HG03280 (cell line): Measurements from ENCODE around the gene HIRA.

Experiments
- ATAC-seq: cut with Tn5 transposase; IDR thresholded peaks from one replicate; pipeline ENCODE4 v1.9.1; 2021; ENCODE audit warnings: mild to moderate bottlenecking, moderate library complexity; ENCODE audit not compliant: unreplicated experiment

The HIRA gene

DNA sequence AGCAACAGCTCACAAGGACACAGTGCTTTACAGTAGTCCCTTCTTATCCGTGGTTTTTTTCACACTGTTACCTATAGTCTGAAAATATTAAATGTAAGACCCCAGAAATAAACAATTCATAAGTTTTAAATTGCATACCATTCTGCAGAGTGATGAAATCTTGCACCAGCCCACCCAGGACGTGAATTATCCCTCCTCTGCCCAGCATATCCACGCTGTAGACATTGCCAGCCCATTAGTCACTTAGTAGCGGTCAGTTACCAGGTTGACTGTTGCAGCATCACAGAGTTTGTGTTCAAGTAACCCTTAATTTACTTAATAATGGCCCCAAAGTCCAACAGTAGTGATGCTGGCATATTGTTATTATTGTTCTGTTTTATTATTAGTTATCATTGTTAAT is 143.6 kb downstream of the HIRA start:
- no peak for ATAC-seq

DNA sequence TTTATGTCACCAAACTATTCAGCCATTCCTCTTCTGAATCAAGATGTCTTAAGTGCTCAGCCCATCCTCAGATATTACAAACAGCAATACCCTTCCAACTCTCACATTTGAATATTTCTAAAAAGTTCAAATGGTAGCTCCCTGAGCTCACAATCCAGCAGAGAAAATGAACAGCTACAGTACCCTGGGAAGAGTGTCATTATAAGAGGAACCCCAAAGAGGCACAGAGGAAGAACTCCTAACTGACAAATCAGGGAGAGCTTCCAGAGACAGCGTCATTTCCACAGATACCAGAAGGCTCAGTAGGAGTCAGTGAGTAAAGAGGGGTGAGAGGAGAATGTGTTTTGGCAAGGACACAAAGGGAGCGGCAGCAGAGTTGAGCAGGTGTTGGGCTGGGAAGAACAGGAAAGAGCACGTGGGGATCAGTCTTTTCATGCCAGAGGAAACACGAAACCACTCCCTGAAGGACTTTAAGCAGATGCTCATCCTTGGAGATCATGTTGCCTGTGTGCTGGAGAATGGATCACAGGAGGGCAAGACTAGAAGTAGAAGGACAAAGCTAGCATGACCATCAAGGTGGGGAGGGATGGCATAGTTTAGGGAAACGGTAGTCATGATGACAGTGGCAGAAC is 144.3 kb downstream of the HIRA start:
- ATAC-seq: no peak

- ATAC-seq: no peak
Measured at GRCh38 chr22:19285831-19286230, 145.7 kb downstream of the HIRA start.
